Stomach (tissue), 4 donors: ENCODE results near the gene TOP3B.

ENCODE experiments used
- POLR2AphosphoS5 ChIP-seq, 3 donors: sonication (generic); formaldehyde crosslinking; IDR thresholded peaks; one replicate each; pipeline ENCODE4 v1.6.1; 2016; ENCODE audit warnings: antibody characterized with exemption in 3 of 3
- TF ChIP-seq, protein P1 (sequence below), 7 experiments: fragments of 450-650 bp in 4 of 7; fragments of 200-600 bp in 3 of 7; sonication (generic) in 3 of 7; IDR thresholded peaks; one replicate each; pipeline ENCODE4 v1.5.1; 2016 to 2019; ENCODE audit warnings: antibody characterized with exemption in 7 of 7, control low read depth in 2 of 7, mild to moderate bottlenecking in 1 of 7

DNA sequence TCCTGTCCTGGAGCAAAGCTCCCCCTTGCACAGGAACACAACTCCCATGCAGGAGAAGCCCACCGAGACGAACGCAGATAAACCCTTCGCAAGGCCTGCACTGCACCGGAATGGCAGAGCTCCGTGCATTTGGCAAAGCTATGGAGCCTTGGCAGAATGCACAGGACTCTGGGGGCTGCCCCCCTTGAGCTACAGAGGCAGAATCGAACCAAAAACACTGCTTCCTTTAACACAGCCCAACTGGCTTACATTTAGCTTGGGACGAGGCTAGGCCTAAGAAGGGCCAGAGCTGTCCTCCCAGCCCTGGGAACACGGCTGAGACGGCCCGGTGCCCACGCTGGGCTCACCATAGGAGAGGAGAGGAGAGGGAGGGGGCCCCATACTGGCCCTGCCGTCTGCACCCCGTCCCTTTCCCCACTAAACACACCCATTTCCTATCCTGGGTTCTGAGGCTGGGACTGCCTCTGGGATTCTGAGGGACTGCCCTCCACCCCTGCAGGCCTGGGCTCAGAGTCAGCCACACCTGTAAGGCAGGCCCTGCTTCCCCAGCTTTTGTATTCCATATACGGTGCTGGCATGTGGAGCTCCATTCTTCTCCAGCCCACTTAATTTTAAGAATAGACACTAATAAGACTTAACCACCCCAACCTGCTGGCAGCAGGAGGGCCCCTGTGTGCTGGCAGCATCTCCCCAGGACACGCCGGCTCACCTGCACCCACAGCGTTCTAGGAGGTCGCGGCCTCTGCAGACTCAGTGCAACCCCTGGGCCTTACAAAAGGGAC is 62.9 kb downstream of the TOP3B start:
- no peak for TF ChIP-seq POLR2AphosphoS5 (IDR thresholded peaks at IDR 0.05)
- TF ChIP-seq, protein P1, sequence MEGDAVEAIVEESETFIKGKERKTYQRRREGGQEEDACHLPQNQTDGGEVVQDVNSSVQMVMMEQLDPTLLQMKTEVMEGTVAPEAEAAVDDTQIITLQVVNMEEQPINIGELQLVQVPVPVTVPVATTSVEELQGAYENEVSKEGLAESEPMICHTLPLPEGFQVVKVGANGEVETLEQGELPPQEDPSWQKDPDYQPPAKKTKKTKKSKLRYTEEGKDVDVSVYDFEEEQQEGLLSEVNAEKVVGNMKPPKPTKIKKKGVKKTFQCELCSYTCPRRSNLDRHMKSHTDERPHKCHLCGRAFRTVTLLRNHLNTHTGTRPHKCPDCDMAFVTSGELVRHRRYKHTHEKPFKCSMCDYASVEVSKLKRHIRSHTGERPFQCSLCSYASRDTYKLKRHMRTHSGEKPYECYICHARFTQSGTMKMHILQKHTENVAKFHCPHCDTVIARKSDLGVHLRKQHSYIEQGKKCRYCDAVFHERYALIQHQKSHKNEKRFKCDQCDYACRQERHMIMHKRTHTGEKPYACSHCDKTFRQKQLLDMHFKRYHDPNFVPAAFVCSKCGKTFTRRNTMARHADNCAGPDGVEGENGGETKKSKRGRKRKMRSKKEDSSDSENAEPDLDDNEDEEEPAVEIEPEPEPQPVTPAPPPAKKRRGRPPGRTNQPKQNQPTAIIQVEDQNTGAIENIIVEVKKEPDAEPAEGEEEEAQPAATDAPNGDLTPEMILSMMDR (IDR thresholded peaks at IDR 0.05): no peak
